Medulla oblongata (tissue), 1 donor: ENCODE measurements around the gene TNFRSF14.

Source experiments
- DNase-seq: peaks from one replicate; pipeline ENCODE4 v3.0.0-alpha.2; 2015; ENCODE audit errors: extremely low spot score

TNFRSF14 gene

DNA sequence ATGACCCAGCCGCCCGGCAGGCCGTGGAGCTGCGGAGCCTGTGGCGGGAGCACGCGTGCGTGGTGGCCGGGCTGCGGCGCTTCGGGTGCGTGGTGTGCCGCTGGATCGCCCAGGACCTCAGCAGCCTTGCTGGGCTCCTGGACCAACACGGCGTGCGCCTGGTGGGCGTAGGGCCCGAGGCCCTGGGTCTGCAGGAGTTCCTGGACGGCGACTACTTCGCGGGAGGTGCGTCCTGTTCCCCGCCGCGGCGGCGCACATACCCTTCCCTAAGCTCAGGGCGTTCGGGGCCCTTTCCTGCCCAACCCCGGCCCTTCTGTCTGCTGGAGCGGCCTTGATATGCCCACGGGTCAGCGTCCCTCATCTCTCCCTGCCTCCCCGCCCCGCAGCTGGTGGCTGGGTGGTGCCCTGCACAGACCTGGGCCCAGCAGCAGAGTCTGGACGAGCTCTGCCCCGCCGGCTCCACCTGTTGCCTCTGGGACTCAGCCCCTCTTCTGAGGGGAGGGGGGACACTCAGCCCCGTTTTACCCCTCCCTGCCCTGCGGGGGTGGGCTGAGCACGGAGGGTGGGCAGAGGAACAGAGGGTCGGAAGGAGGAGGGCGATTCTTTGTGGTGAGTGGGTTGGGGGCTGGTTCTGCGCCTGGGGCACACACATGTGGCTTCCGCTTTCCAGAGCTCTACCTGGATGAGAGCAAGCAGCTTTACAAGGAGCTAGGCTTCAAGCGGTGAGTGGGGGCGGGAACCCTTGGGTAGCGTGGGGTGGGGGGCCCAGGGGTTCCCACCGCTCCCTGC is 31.1 kb downstream of the TNFRSF14 start:
- no peak for DNase-seq

DNA sequence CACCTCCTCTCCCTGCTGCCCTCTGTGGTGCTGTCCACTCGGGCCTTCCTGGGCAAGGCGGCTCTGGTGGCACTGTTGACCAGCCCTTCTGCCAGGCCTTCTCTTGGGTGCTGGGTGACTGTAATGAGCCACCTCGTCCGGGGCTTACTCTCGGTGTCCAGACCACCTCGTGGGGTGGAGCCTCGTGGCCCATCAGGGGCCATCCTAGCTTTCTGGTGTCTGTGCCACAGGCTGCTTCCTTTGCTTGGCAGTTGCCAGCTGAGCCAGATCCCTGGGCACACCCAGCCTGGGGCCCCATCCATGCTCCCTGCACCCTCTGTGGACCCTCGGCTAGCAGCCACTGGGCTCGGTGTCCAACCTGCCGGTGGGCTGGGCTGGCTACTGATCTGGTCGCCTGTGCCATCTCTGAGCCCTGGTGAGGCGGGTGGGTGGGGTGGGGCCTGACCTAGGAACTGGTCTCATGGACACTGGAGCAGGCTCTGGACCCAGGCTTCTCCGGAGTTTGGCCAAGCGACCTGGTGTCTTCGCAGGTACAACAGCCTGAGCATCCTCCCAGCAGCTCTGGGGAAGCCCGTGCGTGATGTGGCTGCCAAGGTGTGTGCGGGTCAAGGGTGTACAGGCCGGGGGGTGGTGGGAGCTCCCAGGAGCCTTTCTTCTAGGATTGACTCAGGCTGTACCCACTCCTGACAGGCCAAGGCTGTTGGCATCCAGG is 31.8 kb downstream of the TNFRSF14 start:
- no peak for DNase-seq

DNA sequence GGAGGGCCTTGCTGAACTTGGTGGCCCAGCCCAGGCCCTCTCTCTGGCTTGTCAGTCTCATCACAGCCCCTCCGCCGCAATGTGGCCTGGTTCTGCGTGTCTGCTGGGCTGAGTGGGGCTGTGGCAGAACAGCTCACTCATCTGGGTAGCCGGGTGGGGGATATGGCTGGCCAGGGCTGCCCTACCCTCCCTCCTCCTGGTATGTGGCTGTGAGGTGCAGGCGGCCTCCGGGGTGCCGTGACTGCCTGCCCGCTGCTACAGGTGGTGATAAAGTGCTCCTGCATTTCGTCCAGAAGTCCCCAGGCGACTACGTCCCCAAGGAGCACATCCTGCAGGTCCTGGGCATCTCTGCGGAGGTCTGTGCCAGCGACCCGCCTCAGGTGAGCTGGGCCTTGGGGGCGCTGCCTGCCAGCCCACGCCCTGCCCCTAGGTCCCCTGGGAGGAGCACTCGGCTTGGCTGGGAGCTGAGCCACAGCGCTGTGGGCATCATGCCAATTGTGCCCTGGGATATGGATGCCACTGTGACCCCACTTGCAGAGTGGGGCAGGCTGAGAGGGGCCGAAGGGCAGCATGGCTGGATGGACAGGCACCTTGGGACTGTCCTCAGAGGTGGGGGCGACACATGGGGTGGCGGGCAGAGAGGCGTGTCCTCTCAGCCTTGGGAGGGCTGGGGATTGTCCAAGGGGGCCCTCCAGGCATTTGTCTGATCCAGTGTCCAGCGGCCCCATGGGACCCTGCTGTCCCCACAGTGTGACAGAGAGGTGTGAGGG is 32.7 kb downstream of the TNFRSF14 start:
- DNase-seq = no peak

DNA sequence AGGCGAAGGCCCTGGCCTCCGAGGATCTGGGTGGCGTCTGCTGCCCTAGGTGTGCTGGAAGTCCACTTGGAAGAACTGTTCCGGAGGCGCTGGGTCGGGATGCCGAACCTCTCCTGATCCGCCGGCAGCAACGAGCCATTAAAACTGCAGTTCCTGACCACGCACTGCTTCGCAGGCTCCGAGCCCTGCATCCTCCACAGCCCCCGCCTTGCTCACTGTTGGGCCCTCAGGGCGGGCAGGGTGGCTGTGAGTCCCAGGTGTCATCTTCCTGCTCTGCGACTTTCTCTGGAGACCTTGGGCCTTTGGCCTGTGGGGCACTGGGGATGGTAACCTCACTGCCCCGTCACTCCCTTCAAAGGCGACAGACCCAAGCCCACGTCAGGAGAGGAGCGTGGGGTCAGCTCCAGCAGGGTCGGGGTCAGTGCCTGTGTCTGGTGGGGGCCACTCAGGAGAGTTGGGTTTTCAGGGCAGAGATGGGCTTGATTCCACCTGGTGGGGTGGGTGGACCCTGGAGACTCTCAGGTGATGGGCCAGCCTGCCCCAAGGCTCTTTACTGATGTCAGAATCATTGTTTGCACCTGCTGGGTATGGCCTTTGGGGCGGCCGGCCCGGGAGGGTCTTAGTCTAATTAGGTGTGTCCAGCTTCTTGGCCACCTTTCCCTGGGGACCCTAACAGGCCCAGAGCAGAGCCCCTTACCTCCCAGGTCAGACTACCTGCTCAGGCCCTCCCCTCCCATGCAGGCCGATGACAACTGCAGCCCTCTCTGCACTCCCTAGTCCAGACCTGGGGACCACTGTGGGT is 33.5 kb downstream of the TNFRSF14 start:
- DNase-seq = no peak

DNA sequence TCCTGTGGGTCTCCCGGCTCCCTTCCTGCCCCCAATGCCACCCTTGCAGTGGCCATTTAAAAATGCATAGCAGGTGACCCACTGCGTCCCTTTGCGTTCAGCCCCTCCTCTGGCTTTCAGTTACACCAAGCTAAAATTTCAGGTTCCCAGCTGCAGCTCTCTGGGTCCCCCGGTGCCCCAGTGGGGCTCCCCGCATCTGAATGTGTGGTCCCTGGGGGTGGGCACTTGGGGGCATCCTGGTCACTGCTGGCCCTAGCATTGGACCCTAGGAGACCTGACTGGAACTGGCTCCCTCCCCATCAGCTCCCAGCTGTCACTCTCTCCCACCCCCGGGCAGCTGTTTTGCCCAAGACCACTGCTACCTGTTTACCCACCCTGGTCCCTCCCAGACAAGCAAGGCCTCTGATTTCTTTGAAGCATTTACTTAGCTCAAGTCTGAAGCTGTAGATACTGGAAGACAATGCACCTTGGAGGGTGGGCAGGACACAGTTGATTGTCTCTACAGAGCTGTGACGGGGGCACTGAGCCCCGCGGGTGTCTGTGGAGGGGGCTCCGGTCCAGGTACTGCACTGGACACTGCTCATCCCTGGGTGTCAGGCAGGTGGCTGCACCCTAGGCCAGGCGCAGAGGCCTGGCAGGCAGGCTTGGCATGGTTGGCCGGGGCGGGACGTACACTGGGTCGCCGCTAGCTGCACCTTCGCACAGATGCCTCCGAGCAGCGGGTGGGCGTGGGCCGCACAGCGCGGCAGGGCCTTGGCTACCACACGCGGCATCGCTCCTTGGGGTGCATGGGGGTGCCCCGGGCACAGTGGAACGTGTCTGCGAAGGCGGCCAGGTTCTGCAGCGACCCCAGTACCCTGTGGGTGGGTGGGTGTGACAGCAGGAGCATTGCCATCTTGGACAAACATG is 34.3 kb downstream of the TNFRSF14 start:
- no peak for DNase-seq

DNA sequence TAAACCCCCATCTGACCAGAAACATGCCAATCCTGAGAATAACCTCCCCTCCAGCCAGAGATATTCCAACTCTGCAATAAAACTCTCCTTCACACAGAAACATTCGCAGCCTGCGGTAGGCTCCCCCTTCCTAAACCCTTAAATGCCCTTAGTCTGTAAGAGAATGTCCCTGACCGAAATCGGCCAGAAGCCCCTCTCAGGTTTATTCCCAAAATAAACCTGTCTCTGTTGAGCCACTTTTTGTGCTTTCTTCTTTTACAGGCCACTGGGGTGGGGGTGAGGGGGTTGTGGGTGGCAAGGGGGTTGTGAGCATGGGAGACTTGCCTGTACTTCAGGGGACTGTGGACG is 35.0 kb downstream of the TNFRSF14 start:
- no peak for DNase-seq

DNA sequence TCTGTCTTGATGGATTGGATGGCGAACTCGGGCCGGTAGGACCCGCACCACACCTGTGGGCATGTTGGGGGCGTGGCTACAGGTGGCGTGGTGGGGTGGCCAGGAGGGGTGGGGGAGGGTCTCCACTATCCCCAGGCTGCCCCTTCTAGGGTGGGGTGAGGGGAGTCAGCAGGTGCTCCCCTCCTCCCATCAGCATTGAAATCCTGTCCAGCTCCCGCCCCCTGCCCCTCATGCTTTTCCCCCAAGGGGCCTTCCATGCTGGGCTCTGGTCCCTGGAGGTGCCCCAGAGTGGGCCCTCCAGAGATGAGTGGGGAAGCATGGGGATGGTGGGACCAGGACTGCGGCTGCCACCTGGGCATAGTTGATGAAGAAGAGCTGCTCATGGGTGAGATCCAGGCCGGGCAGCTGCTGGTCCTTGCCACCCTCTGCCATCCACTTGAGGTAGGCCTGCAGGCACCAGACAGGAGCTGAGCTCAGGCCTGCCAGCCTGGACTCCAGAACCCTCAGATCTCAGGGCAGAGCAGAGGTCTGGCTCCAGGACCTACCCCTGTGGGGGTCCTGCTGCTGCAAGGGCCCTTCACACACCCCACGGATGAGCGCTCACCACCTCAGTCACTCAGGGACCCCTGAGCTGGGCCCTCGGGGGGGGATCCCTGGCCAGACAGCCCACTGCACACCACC is 35.5 kb downstream of the TNFRSF14 start:
- DNase-seq = no peak

DNA sequence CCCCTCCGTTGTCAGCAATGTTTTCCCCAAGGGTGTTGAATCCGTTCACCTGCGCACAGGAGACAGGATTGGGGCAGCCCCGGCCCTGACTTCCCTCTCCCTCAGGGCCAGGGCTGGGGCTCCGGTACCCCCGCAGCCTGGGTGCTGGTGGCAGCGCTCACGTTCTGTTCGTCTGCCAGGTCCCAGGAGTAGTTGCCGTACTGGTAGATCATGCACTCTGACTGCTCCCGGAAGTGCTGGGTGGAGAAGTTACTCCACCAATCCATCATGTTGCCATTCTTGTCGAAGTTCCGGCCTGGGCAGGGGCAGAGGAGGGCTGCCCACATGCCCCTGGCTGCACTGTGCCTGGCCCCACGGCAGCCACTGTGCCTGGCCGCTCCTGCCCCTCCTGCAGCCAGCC is 36.5 kb downstream of the TNFRSF14 start:
- DNase-seq = no peak

DNA sequence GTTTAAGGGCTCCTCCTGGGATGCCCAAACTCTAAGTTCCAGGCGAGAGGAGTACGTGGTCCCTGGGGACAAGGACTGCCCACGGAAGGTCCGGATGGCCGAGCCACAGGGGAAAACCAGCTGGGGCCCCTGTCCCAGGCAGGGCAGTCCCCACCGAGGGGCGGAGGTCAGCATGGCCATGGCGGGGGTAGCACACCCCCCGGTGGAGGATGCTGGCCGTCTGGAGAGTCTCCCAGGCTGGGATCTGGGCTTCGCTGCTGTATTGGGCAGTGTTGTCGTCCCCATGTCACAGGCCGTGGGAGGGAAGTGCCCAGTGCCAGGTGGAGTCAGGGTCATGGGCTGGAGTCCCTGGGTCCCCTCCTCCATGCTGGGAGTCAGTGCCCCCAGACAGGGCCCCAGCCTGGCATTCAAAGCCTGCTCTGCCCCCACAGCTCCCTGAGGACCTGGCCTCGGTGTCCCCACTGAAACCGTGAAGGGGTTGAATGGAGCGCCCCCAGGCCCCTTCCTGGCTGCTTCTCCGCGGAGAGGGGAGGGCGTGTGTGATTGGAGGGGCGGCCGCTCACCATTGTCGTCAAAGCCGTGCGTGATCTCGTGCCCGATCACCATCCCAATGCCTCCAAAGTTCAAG is 37.2 kb downstream of the TNFRSF14 start:
- no peak for DNase-seq

DNA sequence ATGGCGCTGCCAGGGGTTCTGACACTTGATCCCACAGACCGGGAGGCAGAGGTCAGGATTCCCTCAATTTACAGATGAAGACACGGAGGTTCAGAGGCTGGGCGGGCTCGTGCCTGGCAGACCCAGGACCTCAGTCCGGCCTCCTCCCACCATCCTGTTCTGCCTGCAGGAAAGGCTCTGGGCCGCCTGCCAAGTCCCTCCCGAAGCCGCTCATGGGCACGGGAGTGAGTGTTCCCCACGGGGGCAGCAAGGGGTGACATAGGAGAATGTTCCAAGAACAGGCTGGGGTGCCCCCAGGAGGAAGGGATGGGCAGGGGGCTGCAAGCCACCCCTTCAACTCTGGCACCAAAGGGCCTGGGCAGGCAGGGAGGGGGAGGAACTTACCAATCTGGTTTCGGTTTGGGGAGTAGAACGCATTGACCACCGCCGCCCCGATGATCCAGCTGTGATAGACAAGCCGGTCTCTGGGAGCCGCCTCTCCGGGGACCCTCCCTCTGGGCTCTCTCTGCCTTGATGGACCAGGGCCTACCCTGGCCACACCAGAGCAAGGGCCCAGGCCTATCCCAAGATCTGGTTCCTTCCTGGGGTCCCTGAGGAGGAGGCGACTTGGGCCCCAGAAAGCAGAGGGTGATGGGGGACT is 38.0 kb downstream of the TNFRSF14 start:
- DNase-seq = no peak

DNA sequence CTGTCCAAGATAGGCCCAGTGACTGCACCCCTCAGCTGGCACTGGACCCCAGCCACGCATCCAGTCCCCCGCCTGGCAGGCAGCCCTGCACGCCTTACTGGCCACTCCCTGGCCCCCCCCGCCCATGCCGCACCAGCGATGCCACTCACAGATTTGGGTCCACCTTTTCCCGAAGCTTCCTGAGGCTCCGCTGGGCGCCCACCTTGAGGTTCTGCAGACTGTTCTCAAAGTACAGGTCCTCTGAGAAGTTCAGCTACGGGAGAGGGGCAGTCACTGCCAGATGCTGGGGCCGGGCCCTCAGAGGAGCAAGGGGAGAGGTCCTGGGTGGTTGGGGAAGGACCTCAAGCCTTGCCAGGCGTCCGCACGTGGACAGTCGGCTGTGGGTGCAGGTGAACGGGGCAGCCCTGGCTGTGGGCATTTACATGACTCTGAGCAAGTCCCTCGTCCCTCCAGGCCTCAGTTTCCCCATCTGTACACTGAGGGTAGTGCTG is 38.5 kb downstream of the TNFRSF14 start:
- DNase-seq = no peak

DNA sequence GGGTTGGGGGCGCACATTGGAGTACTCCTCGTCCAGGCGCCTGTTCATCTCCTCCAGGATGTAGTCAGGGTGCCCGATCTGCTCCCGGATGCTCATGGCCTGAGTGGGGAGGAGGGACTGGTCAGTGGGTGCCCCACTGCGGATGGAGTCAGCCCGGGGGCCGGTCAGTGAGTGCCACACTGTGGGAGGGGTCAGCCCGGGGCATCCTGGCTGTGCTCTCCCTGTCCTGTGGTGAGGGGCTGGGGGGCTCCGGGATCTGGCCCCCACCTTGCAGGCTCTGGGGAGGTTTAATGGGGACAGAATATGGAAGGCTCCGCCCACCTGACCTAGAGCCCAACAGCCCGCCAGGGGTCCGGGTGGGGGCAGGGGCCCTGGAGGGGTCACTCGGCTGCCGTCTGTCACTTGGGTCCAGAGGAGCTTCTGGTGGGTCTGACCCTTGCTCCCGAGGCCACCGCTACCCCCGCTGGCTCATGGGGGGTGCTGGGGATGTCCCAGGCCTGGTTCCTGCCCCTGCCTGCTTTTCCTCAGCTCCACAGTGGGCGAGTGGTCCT is 39.2 kb downstream of the TNFRSF14 start:
- DNase-seq = no peak

DNA sequence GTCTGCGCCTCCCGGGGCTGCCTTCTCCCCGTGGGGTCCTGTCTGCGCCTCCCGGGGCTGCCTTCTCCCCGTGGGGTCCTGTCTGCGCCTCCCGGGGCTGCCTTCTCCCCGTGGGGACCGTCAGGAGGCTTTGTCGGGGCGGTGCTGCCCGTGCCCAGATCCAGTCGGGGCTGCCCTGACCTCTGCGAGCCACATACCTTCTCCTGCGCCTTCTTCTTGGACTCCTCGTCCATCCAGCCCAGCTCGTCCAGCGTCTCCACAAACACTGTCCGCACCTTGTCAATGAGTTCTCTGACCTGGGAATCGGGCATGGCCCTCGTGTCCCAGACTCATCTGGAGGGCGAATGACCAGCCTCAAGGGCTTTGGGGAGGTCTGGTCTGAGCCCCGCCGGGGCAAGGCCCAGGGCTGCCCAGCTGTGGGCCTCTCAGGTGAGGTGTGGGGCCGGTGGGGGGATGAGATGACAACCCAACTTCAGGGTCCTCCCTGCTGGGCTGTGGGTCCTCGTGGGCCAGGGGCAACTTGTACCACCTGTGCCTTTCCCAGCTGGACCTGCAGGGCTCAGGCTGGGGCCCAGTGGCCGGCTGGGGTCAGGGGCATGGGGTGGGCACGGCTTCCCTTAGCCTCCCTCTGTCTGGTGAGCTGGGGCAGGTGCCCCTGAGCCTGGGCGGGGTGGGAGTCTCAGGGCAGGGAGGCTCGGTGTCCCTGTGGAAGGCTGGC is 39.8 kb downstream of the TNFRSF14 start:
- no peak for DNase-seq

DNA sequence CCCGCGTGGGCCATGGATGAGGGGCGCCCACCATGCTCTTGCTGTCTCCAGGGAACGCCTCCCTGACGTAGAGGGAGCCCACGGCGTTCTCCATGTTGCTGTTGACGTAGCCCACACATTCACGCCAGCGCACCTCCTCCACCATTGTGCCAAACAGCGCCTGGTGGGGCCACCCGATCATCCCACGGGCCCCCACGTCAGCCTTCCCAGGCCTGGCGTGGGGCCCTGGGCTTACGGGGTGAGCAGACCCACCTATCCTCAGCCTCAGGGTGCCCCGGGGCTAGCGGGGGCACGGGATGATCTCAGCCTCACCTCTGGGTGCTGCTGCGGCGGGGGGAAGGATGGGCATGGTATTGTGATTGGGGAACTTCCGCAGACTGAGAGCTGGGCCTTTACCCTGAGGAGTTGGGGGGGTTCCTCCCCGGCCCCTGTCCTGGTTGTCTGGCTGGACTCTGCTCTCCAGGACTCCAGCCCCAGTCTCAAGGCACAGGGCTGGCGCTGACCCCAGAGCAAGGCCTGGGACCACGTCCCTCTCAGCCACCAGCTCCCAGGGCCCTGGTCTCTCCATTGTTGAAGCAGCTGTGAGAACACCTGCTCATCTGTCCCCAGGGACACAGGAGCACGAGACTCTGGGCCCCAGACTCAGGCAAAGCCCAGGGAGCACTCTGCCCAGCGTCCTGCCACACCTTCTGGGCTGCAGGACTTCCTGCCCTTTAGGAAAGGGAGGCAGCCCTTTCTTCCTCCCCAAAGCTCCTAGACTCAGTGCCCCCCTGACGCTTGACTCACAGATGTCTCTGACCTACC is 40.6 kb downstream of the TNFRSF14 start:
- no peak for DNase-seq

DNA sequence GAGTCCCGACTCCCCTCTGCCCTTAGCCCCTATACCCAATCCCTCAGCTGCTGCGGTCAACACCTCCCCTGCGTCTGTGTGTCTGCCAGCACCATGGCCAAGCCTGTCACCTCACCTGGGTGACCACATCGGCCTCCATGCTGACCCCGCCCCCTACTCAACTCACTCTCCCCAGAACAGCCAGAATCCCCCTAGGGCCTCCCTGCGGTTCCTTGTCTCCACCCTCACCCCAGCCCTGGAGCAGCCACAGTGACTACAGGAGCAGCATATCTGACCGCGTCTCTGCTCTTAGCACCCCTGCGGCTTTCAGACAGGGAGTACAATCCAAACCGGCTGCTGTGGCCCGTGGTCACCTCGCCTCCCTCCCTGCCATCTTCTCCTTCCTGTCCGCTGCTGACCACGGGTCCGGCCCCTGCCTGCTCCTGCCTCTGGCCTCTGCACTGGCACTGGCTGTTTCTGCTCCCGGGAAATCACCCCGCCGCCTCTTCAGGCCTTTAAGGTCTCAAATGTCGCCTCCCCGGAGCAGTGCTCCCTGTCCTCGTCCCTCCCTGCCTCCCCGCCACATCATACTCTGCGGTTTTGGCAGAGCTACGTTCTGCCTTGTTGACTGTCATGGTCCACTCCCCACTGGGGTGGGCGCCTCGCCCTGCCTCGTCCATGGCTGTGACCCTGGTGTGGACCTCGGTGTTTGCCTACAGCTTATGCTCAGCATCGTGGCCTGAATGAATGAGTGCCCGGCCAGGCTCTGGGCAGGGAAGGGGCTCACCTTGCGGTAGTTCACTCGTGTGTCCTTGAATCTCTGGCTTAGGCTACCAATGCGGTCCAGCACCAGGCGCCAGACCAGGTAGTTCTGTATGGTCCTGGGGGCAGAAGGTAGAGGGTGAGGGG is 41.5 kb downstream of the TNFRSF14 start:
- no peak for DNase-seq

DNA sequence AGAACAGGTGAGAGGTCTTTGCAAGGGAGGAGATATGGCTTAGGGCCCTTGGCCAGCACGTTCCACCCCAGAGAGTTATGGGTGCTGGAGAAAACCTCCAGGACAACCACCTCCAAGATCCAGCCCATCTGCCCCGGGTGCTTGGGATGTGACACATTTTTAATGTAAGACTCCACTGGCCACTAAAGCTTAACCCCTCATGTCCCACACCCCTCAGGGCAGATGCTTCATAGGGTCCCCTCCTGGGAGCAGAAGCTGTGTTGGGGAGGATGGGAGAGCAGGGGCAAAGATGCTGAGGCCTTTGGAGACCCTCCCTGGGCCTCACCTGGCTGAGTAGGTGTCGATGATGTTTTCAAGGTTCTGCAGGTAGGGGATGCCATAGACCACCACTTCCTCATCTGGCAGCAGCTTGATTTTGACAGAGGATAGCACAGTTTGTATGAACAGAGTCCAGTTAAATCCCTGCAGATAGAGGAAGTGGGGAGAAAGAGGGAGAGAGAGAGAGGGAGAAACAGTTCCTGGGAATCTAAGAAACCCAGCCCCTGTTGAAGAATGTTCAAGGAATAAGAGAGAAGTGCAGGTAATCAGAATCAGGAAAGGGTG is 42.3 kb downstream of the TNFRSF14 start:
- DNase-seq = no peak
